ENCODE data around the gene DIO1. TPM values are rescaled to one million over a fixed set of nuclear protein-coding genes. Genes with fewer than 3 reads are reported as not detected.

Gene DIO1
- total RNA-seq, 1 donor from 2014 or later = not detected

- TF ChIP-seq EZH2 (IDR thresholded peaks at IDR 0.05) (no peak), EZH2phosphoT487 (IDR thresholded peaks at IDR 0.05) (no peak)
- TF ChIP-seq, protein P1, sequence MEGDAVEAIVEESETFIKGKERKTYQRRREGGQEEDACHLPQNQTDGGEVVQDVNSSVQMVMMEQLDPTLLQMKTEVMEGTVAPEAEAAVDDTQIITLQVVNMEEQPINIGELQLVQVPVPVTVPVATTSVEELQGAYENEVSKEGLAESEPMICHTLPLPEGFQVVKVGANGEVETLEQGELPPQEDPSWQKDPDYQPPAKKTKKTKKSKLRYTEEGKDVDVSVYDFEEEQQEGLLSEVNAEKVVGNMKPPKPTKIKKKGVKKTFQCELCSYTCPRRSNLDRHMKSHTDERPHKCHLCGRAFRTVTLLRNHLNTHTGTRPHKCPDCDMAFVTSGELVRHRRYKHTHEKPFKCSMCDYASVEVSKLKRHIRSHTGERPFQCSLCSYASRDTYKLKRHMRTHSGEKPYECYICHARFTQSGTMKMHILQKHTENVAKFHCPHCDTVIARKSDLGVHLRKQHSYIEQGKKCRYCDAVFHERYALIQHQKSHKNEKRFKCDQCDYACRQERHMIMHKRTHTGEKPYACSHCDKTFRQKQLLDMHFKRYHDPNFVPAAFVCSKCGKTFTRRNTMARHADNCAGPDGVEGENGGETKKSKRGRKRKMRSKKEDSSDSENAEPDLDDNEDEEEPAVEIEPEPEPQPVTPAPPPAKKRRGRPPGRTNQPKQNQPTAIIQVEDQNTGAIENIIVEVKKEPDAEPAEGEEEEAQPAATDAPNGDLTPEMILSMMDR (IDR thresholded peaks at IDR 0.05) = no peak
- H3K36me3 Mint-ChIP-seq = peaks cover 33% of the 10 kb centered on the region
- Histone ChIP-seq H3K9me3 (ENCODE audit: low read depth) (no peaks in the 10 kb centered on the region), H3K27ac (no peak overlapping the region), H3K4me3 (no peak overlapping the region), H4K20me1 (ENCODE audit: low read depth) (no peaks in the 10 kb centered on the region), H3F3A (ENCODE audit: low read depth) (no peaks in the 10 kb centered on the region), H3K27me3 (no peaks in the 10 kb centered on the region), H3K79me2 (ENCODE audit: low read depth) (no peaks in the 10 kb centered on the region), H3K9ac (no peak overlapping the region), H3K4me1 (peaks cover 14% of the 10 kb centered on the region), H2AFZ (replicated peaks) (no peak overlapping the region), H3K36me3 (peaks cover 8% of the 10 kb centered on the region), H3K4me2 (no peak overlapping the region)
- H3K9me3 Mint-ChIP-seq = no peaks in the 10 kb centered on the region
- no peak overlapping the region for H3K4me3 Mint-ChIP-seq
- peaks cover 7% of the 10 kb centered on the region for H3K4me1 Mint-ChIP-seq
- no peaks in the 10 kb centered on the region for H3K27me3 Mint-ChIP-seq (ENCODE audit: insufficient read depth, low read depth)
- no peak for DNase-seq (ENCODE audit: low spot score)
- no peak overlapping the region for H3K27ac Mint-ChIP-seq
Observed at GRCh38 chr1:53918343-53918742, 24.4 kb downstream of the DIO1 start.

- H4K20me1 ChIP-seq (ENCODE audit: low read depth) = no peaks in the 10 kb centered on the region
Observed at GRCh38 chr1:53919675-53920066, 25.7 kb downstream of the DIO1 start.

GRCh38 chr1:53927376-53927881 is 33.4 kb downstream of the DIO1 start:
- no peaks in the 10 kb centered on the region for H3K79me2 ChIP-seq (ENCODE audit: low read depth)
- no peak overlapping the region for H3K4me3 Mint-ChIP-seq
- no peak overlapping the region for H3K4me3 ChIP-seq
- no peak overlapping the region for H3K27ac Mint-ChIP-seq
- H4K20me1 ChIP-seq (ENCODE audit: low read depth) = no peaks in the 10 kb centered on the region
- H3K9me3 Mint-ChIP-seq = peaks cover 6% of the 10 kb centered on the region
- H3K4me1 ChIP-seq = no peaks in the 10 kb centered on the region
- H3K27me3 ChIP-seq = no peaks in the 10 kb centered on the region
- no peak overlapping the region for H3K27ac ChIP-seq
- no peaks in the 10 kb centered on the region for H3K4me1 Mint-ChIP-seq
- no peaks in the 10 kb centered on the region for H3K36me3 ChIP-seq
- H3K4me2 ChIP-seq = no peak overlapping the region
- H3K9me3 ChIP-seq (ENCODE audit: low read depth) = peaks cover 3% of the 10 kb centered on the region
- TF ChIP-seq EZH2phosphoT487 (IDR thresholded peaks at IDR 0.05) (no peak), EZH2 (IDR thresholded peaks at IDR 0.05) (no peak)
- TF ChIP-seq, protein P1 (IDR thresholded peaks at IDR 0.05) = no peak
- peaks cover 20% of the 10 kb centered on the region for H3K36me3 Mint-ChIP-seq
- no peaks in the 10 kb centered on the region for H3K27me3 Mint-ChIP-seq (ENCODE audit: insufficient read depth, low read depth)
- no peak overlapping the region for H2AFZ ChIP-seq (replicated peaks)
- DNase-seq (ENCODE audit: low spot score) = no peak
- H3F3A ChIP-seq (ENCODE audit: low read depth) = peaks cover 3% of the 10 kb centered on the region
- no peak overlapping the region for H3K9ac ChIP-seq

More at GRCh38 chr1:53919675-53920066, 25.7 kb downstream of the DIO1 start:
- no peak overlapping the region for H3K4me3 Mint-ChIP-seq
- Histone ChIP-seq H3K9me3 (ENCODE audit: low read depth) (no peaks in the 10 kb centered on the region), H3K27ac (no peak overlapping the region), H3K36me3 (peaks cover 8% of the 10 kb centered on the region), H3K9ac (no peak overlapping the region), H3K4me2 (no peak overlapping the region), H3F3A (ENCODE audit: low read depth) (peaks cover 3% of the 10 kb centered on the region), H2AFZ (replicated peaks) (no peak overlapping the region), H3K4me3 (no peak overlapping the region), H3K79me2 (ENCODE audit: low read depth) (no peaks in the 10 kb centered on the region), H3K4me1 (peaks cover under 1% of the 10 kb centered on the region), H3K27me3 (no peaks in the 10 kb centered on the region)
- no peaks in the 10 kb centered on the region for H3K27me3 Mint-ChIP-seq (ENCODE audit: insufficient read depth, low read depth)
- DNase-seq (ENCODE audit: low spot score) = no peak
- TF ChIP-seq EZH2phosphoT487 (IDR thresholded peaks at IDR 0.05) (no peak), EZH2 (IDR thresholded peaks at IDR 0.05) (no peak)
- TF ChIP-seq, protein P1 (IDR thresholded peaks at IDR 0.05) = no peak
- no peak overlapping the region for H3K27ac Mint-ChIP-seq
- peaks cover 36% of the 10 kb centered on the region for H3K36me3 Mint-ChIP-seq
- no peaks in the 10 kb centered on the region for H3K4me1 Mint-ChIP-seq
- no peaks in the 10 kb centered on the region for H3K9me3 Mint-ChIP-seq
